MM.1S (cell line): ENCODE results near the gene DNAAF1.

Experiments
- CTCF ChIP-seq: fragments of 300-600 bp; sonication (generic); IDR thresholded peaks from 2 replicates; pipeline ENCODE4 v1.5.1; 2016; ENCODE audit warnings: antibody characterized with exemption, low read length, mixed read lengths
- EZH2 ChIP-seq: fragments of 300-600 bp; sonication (generic); optimal IDR thresholded peaks from 2 replicates; pipeline ENCODE3; 2017; ENCODE audit warnings: low read depth, mild to moderate bottlenecking, antibody characterized with exemption, low read length, mixed read lengths
- EZH2phosphoT487 ChIP-seq: fragments of 300-600 bp; sonication (generic); IDR thresholded peaks from 2 replicates; pipeline ENCODE4 v1.6.1; 2018; ENCODE audit warnings: antibody characterized with exemption, low read length

- TF ChIP-seq CTCF, result no peak
- no peak for TF ChIP-seq EZH2phosphoT487
- no peak for TF ChIP-seq EZH2
These were observed 11.3 kb downstream of the DNAAF1 start for GRCh38 chr16:84156342-84156784.
